ENCODE measurements around the gene ABHD2. TPM values are rescaled to one million over a fixed set of nuclear protein-coding genes. Genes with fewer than 3 reads are reported as not detected.

Gene ABHD2
- total RNA-seq, 1 experiment from 2014 or later, result 15.6 TPM

DNA sequence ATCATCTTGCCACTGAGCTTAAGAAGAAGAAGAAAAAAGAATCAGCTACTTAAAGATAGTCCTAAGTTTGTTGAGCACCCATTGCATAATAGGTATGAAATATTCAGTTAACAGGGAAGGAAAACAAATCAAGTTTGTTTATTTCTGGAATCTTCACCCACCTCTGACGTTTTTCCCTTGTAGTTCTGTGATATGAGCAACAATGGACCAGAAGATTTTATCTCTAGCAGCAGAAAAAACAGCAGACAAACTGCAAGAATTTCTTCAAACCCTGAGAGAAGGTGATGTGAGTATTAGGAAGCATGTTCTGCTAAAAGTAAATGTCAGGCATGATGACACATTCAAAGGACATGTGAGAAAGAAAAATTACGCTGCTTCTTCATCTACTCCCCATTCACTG, 159.2 kb downstream of the ABHD2 start:
- H4K5ac ChIP-seq (ENCODE audit: insufficient read length, low read depth, low read length), result no peak overlapping the region
- no peak overlapping the region for H3K4me2 ChIP-seq (ENCODE audit: insufficient read depth, insufficient read length, low read length)
- H3K4ac ChIP-seq (ENCODE audit: low read depth, low read length), result no peak overlapping the region
- H3K4me1 ChIP-seq (ENCODE audit: insufficient read depth, low read length), result no peaks in the 10 kb centered on the region
- DNase-seq, result no peak
- no peak overlapping the region for H2BK15ac ChIP-seq (ENCODE audit: low read depth, low read length)
- H3K23me2 ChIP-seq (ENCODE audit: insufficient read length, low read depth, low read length, poor library complexity, severe bottlenecking), result peaks cover 17% of the 10 kb centered on the region
- H3K79me2 ChIP-seq (ENCODE audit: insufficient read depth, low read length), result peaks cover 14% of the 10 kb centered on the region; the same call in 1 of the 2 replicates
- H3K36me3 Mint-ChIP-seq (ENCODE audit: insufficient read depth in 1 of 3, low read depth in 3 of 3), result peaks cover 42 to 54% (median 54%) of the 10 kb centered on the region in 3 experiments
- H3K9ac ChIP-seq (ENCODE audit: extremely low read depth, insufficient read length, low read length), result no peak overlapping the region
- no peak overlapping the region for H4K8ac ChIP-seq (replicated peaks; ENCODE audit: insufficient read length, low read depth, low read length)
- H3K9me3 ChIP-seq (ENCODE audit: control insufficient read depth, low read depth, low read length), result no peaks in the 10 kb centered on the region
- H3K4me3 Mint-ChIP-seq, result no peak overlapping the region
- H3K23ac ChIP-seq (ENCODE audit: insufficient read length, low read depth, low read length), result no peak overlapping the region
- H3K79me1 ChIP-seq (ENCODE audit: insufficient read depth, low read depth, low read length, poor library complexity, severe bottlenecking), result peaks cover 2% of the 10 kb centered on the region
- H3K27ac Mint-ChIP-seq, result no peak overlapping the region
- no peak overlapping the region for H3K14ac ChIP-seq (ENCODE audit: insufficient read depth, low read length)
- no CpG with 5 or more reads among the region's 2 CpGs for WGBS (ENCODE audit: extremely low coverage, insufficient read length, low lambda C conversion rate)
- H3K27me3 ChIP-seq (ENCODE audit: insufficient read depth, low read length), result no peaks in the 10 kb centered on the region; the same call in 1 of the 2 replicates
- no peak overlapping the region for H2AFZ ChIP-seq (ENCODE audit: low read length)
- H3K56ac ChIP-seq (ENCODE audit: insufficient read length, low read depth, low read length), result no peak overlapping the region
- no peak overlapping the region for H2BK5ac ChIP-seq (ENCODE audit: insufficient read length, low read length)
- no peak overlapping the region for H2BK120ac ChIP-seq (ENCODE audit: low read depth, low read length, poor library complexity, severe bottlenecking)
- no peak overlapping the region for H3K18ac ChIP-seq (ENCODE audit: insufficient read length, low read depth, low read length)
- H2BK12ac ChIP-seq (ENCODE audit: insufficient read length, low read depth, low read length), result no peak overlapping the region
- no peak overlapping the region for H4K91ac ChIP-seq (ENCODE audit: insufficient read length, low read depth, low read length)
- H2AK5ac ChIP-seq (ENCODE audit: insufficient read length, low read length), result no peak overlapping the region
- H2BK20ac ChIP-seq (ENCODE audit: low read depth, low read length, poor library complexity, severe bottlenecking), result no peak overlapping the region
- H3T11ph ChIP-seq (ENCODE audit: low read length), result no peak overlapping the region
- TF ChIP-seq, protein P1, sequence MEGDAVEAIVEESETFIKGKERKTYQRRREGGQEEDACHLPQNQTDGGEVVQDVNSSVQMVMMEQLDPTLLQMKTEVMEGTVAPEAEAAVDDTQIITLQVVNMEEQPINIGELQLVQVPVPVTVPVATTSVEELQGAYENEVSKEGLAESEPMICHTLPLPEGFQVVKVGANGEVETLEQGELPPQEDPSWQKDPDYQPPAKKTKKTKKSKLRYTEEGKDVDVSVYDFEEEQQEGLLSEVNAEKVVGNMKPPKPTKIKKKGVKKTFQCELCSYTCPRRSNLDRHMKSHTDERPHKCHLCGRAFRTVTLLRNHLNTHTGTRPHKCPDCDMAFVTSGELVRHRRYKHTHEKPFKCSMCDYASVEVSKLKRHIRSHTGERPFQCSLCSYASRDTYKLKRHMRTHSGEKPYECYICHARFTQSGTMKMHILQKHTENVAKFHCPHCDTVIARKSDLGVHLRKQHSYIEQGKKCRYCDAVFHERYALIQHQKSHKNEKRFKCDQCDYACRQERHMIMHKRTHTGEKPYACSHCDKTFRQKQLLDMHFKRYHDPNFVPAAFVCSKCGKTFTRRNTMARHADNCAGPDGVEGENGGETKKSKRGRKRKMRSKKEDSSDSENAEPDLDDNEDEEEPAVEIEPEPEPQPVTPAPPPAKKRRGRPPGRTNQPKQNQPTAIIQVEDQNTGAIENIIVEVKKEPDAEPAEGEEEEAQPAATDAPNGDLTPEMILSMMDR (conservative IDR thresholded peaks at IDR 0.05), result no peak
- peaks cover 8% of the 10 kb centered on the region for H3K27me3 Mint-ChIP-seq (ENCODE audit: low read depth)
- peaks cover 8 to 13% of the 10 kb centered on the region in 2 experiments for H3K9me3 Mint-ChIP-seq
- H3K4me1 Mint-ChIP-seq, result peaks cover 21 to 27% of the 10 kb centered on the region in 2 experiments
- no peaks in the 10 kb centered on the region for H4K20me1 ChIP-seq (ENCODE audit: control insufficient read depth, insufficient read depth, insufficient read length)
- H3K27ac ChIP-seq (ENCODE audit: insufficient read length, low read depth, low read length), result no peak overlapping the region
